Measurements from ENCODE around the gene STAB1.
A peak's percentile ranks its signal among the peaks of the same experiment; 100 is the strongest.

The STAB1 gene, protein sequence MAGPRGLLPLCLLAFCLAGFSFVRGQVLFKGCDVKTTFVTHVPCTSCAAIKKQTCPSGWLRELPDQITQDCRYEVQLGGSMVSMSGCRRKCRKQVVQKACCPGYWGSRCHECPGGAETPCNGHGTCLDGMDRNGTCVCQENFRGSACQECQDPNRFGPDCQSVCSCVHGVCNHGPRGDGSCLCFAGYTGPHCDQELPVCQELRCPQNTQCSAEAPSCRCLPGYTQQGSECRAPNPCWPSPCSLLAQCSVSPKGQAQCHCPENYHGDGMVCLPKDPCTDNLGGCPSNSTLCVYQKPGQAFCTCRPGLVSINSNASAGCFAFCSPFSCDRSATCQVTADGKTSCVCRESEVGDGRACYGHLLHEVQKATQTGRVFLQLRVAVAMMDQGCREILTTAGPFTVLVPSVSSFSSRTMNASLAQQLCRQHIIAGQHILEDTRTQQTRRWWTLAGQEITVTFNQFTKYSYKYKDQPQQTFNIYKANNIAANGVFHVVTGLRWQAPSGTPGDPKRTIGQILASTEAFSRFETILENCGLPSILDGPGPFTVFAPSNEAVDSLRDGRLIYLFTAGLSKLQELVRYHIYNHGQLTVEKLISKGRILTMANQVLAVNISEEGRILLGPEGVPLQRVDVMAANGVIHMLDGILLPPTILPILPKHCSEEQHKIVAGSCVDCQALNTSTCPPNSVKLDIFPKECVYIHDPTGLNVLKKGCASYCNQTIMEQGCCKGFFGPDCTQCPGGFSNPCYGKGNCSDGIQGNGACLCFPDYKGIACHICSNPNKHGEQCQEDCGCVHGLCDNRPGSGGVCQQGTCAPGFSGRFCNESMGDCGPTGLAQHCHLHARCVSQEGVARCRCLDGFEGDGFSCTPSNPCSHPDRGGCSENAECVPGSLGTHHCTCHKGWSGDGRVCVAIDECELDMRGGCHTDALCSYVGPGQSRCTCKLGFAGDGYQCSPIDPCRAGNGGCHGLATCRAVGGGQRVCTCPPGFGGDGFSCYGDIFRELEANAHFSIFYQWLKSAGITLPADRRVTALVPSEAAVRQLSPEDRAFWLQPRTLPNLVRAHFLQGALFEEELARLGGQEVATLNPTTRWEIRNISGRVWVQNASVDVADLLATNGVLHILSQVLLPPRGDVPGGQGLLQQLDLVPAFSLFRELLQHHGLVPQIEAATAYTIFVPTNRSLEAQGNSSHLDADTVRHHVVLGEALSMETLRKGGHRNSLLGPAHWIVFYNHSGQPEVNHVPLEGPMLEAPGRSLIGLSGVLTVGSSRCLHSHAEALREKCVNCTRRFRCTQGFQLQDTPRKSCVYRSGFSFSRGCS (N-terminal part only)

DNA sequence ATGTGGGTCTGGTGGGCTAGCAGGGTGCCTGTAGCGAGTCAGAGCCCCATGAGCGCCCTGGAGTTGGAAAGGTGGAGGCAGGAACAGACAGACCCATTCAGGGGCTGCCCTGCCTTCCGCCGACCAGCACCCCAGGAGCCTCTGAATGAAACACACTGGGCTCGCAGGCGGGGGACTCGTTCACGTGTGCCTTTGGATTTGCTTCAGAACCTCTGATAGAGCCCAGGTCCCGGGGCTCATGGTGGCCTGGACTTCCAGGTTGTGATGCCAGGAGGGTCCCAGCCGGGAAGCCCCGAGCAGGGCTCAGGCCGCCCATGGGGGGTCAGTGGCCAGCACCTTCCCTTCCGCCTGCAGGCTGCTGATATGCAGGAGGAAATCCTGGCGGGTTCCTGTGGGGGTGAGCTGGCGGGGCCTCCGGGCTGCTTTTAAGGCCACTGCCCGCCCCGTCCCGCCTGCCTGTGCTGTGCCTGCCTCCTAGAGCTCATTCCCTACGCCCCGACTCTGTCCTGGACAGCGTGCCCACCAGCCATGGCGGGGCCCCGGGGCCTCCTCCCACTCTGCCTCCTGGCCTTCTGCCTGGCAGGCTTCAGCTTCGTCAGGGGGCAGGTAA is at the start of gene STAB1:
Gene STAB1, plus strand, starts transcription at position 453 of the 610 bp plus-strand sequence. Its CDS starts 76 bp downstream, at position 529.
- no peak within 1 kb of the TSS for H3K4me3 ChIP-seq (ENCODE audit: low read depth, low read length)
- DNase-seq (ENCODE audit: low read depth): no peak

DNA sequence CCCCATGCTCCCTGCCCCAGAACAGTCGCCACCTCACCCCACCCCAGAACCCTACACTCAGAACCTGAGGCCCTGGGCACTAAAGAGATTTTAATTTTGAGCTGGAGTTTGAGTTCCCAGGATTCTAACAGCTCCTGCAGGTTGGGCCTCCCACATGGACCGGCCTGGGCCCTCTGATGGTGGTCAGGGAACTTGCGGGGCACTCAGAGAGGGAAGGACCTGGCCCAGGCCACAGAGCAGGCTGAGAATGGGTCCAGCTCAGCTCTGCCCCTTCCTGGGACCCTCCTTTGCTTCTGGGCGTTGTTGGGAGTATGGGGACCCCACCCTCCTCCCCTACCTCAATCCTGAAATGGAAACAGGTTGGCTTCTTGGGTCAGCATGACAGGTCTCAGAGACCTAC is 49.1 kb upstream of the STAB1 start:
- DNase-seq (ENCODE audit: low read depth): no peak

DNA sequence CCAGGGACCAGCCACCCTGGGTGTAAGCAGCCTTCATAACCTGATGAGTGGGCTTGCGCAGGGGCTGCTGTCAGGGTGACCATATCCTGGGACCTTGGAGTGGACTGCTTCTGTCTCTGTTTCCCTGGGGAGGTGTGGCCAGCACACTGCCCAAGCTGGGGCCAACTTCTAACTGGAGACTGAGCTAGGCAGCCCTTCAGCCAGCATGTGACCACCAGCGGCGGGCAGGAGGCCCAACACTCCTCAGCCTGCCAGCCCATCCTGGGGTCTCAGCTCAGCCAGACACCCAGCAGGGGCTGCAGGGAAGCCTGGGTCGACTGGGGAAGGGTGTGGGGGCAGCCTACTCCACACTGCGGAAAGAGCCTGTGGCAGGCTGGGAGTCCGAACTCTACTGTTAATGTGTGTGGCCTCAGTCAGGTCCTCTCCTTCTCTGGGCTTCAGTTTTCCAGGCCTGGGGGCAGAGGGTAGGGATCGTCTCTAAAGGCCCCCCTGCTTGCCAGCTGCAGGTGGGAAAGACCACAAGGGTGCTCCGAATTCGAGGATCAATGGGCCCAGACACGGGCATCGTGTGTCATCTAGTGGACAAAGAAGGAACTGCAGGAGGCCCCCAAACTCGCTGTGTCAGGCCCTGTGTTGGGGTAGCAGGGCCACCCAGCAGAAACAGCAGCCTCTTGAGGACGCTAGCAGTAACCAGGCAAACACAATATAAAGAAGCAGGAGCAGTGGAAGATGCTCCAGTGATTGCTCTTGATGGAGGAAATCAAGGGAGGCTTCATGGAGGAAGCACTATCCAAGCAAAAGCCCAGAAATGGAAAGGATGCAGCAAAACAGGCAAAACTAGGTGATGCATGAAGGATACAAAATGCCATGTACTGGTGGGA is 48.3 kb upstream of the STAB1 start:
- DNase-seq (ENCODE audit: low read depth): no peak
- no peak overlapping the region for H3K4me3 ChIP-seq (ENCODE audit: low read depth, low read length)

More for the DNA sequence above, 49.1 kb upstream of the STAB1 start:
- no peak overlapping the region for H3K4me3 ChIP-seq (ENCODE audit: low read depth, low read length)

DNA sequence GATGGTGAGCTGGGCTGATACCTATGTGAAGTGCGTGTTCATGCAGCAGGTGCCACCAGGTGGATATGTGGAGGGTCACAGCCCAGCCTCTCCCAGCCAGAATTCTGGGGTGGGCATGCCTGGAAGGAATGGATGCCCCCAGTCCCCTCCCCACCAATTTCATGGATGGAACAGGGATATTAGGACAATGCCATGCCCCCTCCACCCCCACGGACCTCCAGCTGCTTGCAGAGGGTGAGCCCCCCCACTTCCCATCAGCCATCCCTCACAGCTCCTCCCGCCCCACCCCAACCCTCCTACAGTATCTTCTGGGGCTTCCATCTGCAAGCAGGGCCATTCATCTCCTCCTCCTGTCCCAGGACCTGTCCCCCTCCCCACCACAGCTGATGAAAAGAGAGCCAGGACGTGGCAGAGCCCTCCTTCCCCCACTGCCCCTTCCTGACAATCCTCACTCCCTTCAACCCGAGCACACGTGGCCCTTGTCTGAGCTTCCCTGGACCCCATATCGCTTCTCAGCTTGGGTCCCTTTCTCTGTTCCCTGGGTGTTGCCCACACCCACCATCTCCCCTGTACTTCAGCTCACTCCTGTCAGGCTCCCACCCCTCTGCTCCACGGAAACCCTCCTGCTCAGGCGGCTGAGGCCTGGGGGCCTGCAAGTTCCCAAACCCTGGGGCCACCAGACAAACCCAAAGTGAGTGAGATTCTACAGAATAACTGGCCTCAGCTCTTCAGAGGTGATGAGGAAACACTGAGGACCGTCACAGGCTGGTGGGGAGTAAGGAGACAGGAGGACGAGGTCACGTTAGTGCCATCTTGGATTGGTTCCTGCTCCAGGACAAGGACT is 47.4 kb upstream of the STAB1 start:
- no peak for DNase-seq (ENCODE audit: low read depth)
- no peak overlapping the region for H3K4me3 ChIP-seq (ENCODE audit: low read depth, low read length)

DNA sequence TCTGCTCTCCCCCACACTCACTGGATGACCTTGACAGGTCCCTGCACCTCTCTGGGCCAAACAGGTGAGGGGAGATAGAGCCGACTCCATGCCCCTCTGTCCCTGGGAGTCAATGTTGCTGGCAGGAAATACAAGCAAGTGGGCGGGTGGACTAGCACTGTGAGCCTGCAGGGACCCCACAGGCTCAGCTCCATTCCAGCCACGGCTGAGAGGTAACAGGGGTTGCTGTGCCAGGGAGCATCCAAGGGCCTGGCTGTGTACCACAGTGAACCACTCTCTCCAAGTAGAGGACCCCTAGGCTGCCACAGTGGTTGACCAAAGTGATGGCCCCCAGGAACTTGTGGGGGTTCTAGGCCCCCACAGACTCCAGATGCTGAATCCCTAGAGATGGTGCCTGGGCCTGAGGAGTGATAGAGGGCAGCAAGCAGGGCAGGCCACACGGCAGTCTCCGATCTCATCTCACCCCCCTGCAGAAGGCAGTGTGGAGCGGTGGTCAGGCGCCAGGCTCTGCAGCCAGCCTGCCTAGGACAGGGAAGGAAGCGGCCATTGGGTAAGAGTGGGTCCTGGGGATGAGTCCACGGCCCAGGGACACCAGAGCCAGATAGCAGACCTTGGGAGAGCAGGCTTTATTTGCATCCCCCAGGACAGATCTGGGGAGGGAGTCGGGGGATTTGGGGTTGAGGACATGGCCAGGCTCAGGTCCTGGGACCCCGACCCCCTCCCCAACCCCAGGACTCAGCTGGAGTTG is 44.5 kb upstream of the STAB1 start:
- no peak for DNase-seq (ENCODE audit: low read depth)
- no peak overlapping the region for H3K4me3 ChIP-seq (ENCODE audit: low read depth, low read length)

DNA sequence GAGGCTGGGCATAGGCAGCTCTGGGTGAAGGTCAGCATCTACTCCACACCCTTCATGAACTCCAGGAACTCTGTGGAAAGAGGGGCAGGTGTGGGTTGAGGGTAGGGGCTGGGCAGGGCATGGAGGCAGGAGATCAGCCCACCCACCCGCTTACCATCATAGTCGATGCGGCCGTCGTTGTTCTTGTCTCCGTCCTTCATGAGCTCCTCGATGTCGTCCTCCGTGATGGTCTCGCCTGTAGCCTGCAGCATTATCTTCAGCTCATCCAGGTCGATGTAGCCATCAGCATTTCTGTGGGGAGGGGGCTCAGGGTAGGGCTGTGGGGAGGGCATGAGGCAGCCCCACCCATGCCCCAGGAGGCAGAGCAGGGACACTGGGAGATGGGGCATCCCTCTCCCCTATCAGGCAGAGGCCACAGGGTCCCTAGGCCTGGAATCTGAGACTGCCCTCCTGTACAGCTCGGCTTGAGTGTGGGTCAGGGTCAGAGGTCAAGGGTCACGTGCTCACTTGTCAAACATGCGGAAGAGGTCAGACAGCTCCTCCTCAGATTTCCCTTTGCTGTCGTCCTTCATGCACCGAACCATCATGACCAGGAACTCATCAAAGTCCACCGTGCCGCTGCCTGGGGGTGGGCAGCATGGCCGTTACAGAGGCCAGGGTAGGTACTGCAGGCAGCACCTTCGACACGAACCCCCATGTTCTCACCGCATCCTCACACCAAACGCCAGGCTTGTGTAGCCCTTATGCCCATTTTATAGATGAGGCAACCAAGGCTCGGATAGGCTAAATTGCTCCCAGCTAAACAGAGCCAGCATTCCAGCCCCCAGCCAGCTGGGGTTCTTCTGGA is 43.7 kb upstream of the STAB1 start:
- H3K4me3 ChIP-seq (ENCODE audit: low read depth, low read length): no peak overlapping the region
- no peak for DNase-seq (ENCODE audit: low read depth)

DNA sequence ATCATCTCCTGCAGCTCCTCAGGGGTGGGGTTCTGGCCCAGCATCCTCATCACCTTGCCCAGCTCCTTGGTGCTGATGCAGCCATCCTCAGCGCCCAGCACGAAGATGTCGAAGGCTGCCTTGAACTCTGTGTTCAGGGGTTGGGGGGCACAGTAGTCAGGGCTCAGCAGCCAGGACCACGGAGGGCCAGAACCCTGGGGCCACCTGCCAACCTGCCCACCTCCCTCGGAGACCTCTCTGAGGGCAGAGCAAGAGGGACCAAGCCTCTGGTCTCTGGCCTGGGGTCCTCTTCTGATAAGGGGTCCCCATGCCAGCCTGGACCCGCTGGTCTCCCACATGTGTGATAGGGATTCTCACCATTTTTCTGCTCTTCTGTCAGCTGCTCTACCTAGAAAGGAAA is 43.0 kb upstream of the STAB1 start:
- H3K4me3 ChIP-seq (ENCODE audit: low read depth, low read length): no peak overlapping the region
- DNase-seq (ENCODE audit: low read depth): no peak

DNA sequence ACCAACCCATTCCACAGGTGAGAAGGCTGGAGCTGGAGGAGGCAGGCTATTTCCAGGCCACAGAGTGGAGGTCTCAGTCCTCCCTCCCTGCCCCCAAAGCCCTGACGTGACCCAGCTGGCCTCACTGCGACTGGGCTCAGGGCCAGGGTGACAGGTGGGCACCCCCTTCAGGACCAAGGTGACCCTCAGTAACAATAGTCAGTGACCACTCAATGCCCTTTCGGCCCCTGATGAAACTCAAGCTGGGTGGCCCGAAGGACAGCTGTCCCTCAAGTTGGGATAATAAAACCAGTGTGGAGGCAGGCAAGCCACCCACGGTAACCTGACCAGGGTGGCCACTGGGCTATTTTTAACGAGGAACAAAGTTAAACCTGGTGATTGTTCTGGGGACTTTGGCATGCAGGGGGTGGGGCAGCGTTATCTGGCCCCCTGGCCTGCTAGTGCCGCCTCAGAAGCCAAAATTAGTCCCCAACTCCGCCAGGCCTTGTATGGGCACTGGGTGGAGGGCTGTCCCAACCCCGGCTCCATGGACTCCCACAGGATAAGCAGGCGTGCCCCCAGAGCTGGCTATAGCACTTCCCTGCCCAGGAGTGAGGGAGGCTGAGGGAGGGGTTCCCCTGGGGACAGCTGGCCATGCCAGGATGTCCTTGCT is 42.4 kb upstream of the STAB1 start:
- DNase-seq (ENCODE audit: low read depth): no peak
- H3K4me3 ChIP-seq (ENCODE audit: low read depth, low read length): no peak overlapping the region

DNA sequence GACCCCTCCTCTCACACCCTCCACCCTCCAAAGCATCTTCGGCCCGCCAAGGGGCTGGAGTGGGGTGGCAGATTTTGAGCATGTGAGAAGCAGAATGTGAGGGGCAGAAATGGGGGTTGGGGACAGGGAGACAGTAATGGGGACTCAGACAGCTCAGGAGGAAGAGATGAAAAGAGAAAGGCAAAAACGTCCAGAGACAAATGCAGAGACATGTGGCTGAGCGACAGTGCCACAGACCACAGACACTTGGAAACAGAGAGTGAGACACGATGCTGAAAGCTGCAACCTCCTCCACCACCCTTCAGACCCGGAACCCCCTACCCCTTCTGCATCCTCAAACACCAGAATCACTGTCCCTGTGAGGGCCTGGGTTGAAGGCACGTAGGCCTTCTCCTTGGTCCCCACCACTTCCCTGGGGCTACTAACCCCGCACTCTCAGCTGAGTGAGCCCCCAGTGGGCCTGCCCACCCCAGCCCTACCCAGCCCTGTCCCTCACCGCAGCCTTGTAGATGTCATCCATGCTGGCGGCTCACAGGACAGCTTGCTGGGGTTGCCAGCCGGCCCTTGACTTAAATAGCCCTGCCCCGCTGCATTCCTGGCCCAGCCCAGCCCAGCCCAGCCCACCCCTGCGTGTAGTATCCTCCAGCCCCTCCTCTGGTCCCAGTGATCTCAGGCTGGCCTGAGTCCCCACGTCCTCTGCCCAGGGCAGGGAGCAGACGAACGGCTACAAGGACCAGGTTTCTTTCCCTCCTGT is 41.5 kb upstream of the STAB1 start, which contains the start of gene TNNC1:
Gene TNNC1, minus strand, starts transcription at position 546 of the 754 bp plus-strand sequence. Its CDS starts 26 bp downstream, at position 520.
- peak within 1 kb of the TSS; percentile 94 for H3K4me3 ChIP-seq (ENCODE audit: low read depth, low read length)
- no peak for DNase-seq (ENCODE audit: low read depth)

DNA sequence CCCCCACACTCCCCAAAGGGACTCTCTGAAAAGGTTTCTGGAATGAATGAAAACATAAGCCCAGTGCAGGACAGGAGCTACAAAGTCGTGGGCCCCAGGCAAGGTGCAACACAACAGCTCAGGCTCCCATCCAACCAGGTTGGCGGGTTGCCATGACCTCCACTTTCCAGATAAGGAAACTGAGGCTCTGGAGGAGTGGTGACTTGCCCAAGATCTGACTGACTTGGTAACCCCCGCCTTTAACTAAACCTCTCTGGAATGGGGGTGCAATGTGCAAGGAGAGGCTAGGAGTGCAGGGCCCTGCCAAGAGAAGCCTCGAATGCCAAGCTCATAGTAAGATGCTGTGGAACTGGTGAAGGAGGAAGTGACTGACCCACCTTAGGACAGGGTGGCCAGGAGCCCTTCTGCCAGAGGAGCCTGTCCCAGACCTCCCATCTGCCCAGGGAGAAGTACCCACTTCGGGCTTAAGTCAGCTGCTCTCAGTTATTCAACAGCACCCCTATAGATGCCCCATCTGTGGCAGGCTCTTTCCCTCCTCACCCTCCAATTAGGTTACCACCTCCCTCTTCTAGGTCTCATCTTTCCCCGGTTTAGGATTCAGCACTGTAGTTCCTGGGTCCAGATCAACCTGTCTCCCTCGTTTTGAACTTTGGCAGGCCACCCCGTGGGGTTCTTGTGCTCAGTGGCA is 40.7 kb upstream of the STAB1 start:
- DNase-seq (ENCODE audit: low read depth): no peak
- no peak overlapping the region for H3K4me3 ChIP-seq (ENCODE audit: low read depth, low read length)

DNA sequence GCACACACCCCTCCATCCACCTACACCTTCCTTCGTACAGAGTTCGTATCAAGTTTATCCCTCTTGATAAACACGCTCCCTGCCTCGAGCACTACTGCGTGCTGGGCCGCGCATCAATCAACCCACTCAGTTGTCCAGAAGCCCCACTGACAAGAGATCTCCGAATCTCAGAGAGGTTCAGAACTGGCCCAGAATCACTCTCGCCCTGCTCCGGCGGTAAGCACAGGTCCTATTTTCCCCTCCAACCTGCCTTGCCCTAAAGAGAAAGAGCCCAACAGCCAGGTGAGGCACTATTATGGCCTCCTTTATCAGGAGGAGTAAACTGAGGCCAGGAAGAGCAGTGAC is 40.2 kb upstream of the STAB1 start:
- no peak for DNase-seq (ENCODE audit: low read depth)
- peak overlapping the region; percentile 94 for H3K4me3 ChIP-seq (ENCODE audit: low read depth, low read length)

DNA sequence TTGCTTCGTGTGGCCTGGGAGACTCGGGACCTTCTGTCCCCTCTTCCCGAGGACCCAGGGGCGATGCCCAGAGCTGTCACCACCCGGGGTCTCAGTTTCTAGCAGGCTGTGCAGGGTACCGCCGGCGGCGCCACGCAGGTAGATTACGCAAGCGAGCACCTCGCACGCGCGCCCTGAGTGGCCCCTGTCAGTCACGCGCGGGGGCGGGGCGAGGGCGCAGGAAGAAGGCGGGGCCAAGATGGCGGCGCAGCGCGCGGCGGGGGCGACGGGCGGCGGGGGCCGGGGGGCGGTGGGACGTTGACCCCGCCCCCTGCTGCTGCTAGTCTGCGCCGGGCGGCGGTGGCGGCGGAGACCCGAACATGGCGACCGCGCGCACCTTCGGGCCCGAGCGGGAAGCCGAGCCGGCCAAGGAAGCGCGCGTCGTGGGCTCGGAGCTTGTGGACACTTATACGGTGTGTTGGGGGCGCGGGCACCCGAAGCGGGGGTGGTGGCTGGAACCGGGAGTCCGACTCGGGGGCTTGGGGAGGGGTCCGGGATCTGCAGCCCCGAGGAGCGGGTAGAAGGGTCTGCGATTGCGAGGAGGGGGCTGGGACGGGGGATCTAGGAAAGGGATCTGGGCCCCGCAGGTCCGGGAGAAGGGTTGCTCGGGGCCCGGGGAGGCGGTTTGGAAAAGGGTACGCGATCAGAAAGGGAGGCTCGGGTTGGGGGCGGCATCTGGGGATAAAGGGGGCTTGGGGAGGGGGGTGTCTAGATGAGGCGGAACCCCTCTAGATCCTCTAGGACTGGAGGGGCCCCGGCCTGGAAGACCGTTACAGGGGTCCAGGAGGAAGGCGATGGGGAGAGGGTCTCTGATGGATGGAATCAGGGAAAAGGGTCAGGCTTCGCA is 39.6 kb upstream of the STAB1 start, which contains the start of gene NISCH:
Gene NISCH, plus strand, starts transcription at position 322 of the 886 bp plus-strand sequence. Its CDS starts 38 bp downstream, at position 360.
- no peak for DNase-seq (ENCODE audit: low read depth)

DNA sequence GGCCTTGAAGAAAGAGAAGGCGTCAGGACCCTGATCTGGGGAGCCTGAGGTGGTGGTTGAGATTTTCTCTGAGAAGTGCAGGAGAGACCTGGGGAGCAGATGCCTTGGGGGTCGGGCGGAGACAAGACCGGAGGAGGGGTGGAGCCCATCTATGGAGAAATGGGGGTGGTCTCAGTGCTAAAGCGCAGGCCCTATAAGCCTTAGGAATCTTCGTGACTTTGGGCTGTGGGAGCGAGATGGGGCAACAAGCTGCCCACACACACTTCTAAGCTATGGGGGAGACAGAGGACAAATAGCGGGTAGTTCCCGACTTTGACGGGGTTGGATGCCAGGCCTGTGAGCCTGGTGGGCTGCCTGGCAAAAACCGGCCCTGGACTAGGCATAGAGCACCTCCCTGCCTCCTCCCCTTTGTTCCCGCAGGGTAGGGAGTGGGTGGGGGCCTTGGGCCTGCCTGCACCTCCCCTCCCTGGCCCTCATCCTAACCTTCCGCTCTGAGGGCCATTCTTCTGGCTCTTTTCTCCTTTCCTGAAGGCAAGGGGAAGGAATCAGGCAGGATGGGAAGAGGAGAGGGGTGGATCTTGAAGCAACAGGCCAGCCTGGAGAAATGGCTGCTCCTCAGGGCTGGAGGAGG is 38.9 kb upstream of the STAB1 start:
- no peak for DNase-seq (ENCODE audit: low read depth)

More for the DNA sequence above, 39.6 kb upstream of the STAB1 start, which contains the start of gene NISCH:
- peak within 1 kb of the TSS; percentile 94 for H3K4me3 ChIP-seq (ENCODE audit: low read depth, low read length)

More for the DNA sequence above, 38.9 kb upstream of the STAB1 start:
- H3K4me3 ChIP-seq (ENCODE audit: low read depth, low read length): peak overlapping the region; percentile 94

All from skeletal muscle cell (primary cell).